Activated CD8-positive, alpha-beta memory T cell treated with anti-CD3 and anti-CD28 coated beads, Interleukin-2, amount 50 U/mL, for 4 hours (primary cell): Measurements from ENCODE around the gene SERPINA9.
"Not testable (repeated sequence)": the region's sequence is repeated elsewhere in the genome, so short reads cannot be mapped to it uniquely, and the experiment has no call there.

ENCODE experiments used
- DNase-seq: peaks from one replicate; pipeline ENCODE4 v3.0.0-alpha.2; 2020

The SERPINA9 gene

GRCh38 chr14:94421316-94421715 lies 54.7 kb downstream of the SERPINA9 start:
- DNase-seq: no peak

- not testable (repeated sequence) for DNase-seq
These were observed 58.3 kb downstream of the SERPINA9 start for GRCh38 chr14:94417497-94418205.
